GM11168 (cell line): ENCODE measurements around the gene GABRG3.

Source experiments
- in situ Hi-C: fragments of 300-500 bp; cut with MboI; formaldehyde crosslinking; loops from one replicate; pipeline ENCODE4 v1.12.0; 2022; ENCODE audit warnings: low sequenced_read_pairs; ENCODE audit not compliant: unreplicated experiment

GABRG3 gene

GRCh38 chr15:27583651-27584050 is 612.7 kb downstream of the GABRG3 start:
- in situ Hi-C loops = no loop called here

GRCh38 chr15:27585041-27585640 is 614.2 kb downstream of the GABRG3 start:
- in situ Hi-C loops = no loop called here

GRCh38 chr15:27587810-27588209 is 616.8 kb downstream of the GABRG3 start:
- in situ Hi-C loops = no loop called here

- in situ Hi-C loops = no loop called here
Measured at GRCh38 chr15:27589260-27589659, 618.3 kb downstream of the GABRG3 start.

- in situ Hi-C loops = no loop called here
Measured at GRCh38 chr15:27589782-27590181, 618.8 kb downstream of the GABRG3 start.
